K562 (cell line): Measurements from ENCODE around the gene TBXA2R. TPM values are rescaled to one million over a fixed set of nuclear protein-coding genes. Genes with fewer than 3 reads are reported as not detected.

Source experiments
- ELF1 ChIP-seq: fragments of 200-800 bp; sonication (Bioruptor generic); IDR thresholded peaks from 2 replicates; pipeline ENCODE4 v1.6.1; 2016; ENCODE audit warnings: missing genetic modification characterization, missing compliant biosample characterization
- KHSRP ChIP-seq: fragments of 450-650 bp; IDR thresholded peaks from 2 replicates; pipeline ENCODE4 v1.6.1; 2017
- MNT ChIP-seq, 2 experiments: fragments of 450-650 bp; conservative IDR thresholded peaks; 2 replicates each; pipeline ENCODE4 v1.6.1; 2017; ENCODE audit warnings: mild to moderate bottlenecking in 2 of 2, moderate library complexity in 2 of 2
- NCOA1 ChIP-seq: fragments of 450-650 bp; IDR thresholded peaks from 2 replicates; pipeline ENCODE4 v1.6.1; 2016; ENCODE audit warnings: low read depth
- NCOR1 ChIP-seq: fragments of 450-650 bp; IDR thresholded peaks from 2 replicates; pipeline ENCODE4 v1.6.1; 2016; ENCODE audit warnings: mild to moderate bottlenecking, moderate library complexity
- NFE2 ChIP-seq: IDR thresholded peaks from 2 replicates; pipeline ENCODE4 v1.6.1; 2014; ENCODE audit warnings: antibody characterized with exemption, low read depth
- NR2C2 ChIP-seq, 2 experiments: fragments of 200-800 bp in 1 of 2; sonication (Bioruptor generic) in 1 of 2; sonication (generic) in 1 of 2; formaldehyde crosslinking in 1 of 2; IDR thresholded peaks; 2 replicates each; pipeline versions ENCODE4 v1.6.1 to v1.8.0; 2016 to 2022; ENCODE audit warnings: mild to moderate bottlenecking in 1 of 2, missing compliant biosample characterization in 1 of 2, missing genetic modification characterization in 1 of 2, missing genetic modification reagents in 1 of 2
- PHF21A ChIP-seq: fragments of 450-650 bp; IDR thresholded peaks from 2 replicates; pipeline ENCODE4 v1.6.1; 2017; ENCODE audit warnings: low read depth, borderline replicate concordance
- POU5F1 ChIP-seq: fragments of 150-350 bp; IDR thresholded peaks from 2 replicates; pipeline ENCODE4 v1.6.1; 2014; ENCODE audit warnings: borderline replicate concordance, low read length, low read depth, mild to moderate bottlenecking; ENCODE audit not compliant: partially characterized antibody
- PURB ChIP-seq: sonication (generic); formaldehyde crosslinking; IDR thresholded peaks from 2 replicates; pipeline ENCODE4 v1.9.0; 2021; ENCODE audit warnings: low read depth, mild to moderate bottlenecking, missing genetic modification reagents
- SIX5 ChIP-seq, 2 experiments: IDR thresholded peaks; 2 replicates each; pipeline ENCODE4 v1.6.1; 2011; ENCODE audit warnings: low read length in 2 of 2, borderline replicate concordance in 1 of 2, low read depth in 1 of 2, mild to moderate bottlenecking in 1 of 2, moderate library complexity in 1 of 2; ENCODE audit not compliant: insufficient read depth in 1 of 2
- TCF7 ChIP-seq: sonication (generic); IDR thresholded peaks from 2 replicates; pipeline ENCODE4 v1.6.1; 2016; ENCODE audit warnings: antibody characterized with exemption, borderline replicate concordance
- ZBTB8A ChIP-seq: fragments of 450-650 bp; IDR thresholded peaks from 2 replicates; pipeline ENCODE4 v1.6.1; 2018; ENCODE audit warnings: mild to moderate bottlenecking, moderate library complexity; ENCODE audit not compliant: partially characterized antibody
- ZNF133 ChIP-seq: fragments of 250-450 bp; sonication (Bioruptor Pico); IDR thresholded peaks from 2 replicates; pipeline ENCODE4 v1.4.0; 2020; ENCODE audit warnings: mild to moderate bottlenecking
- ZNF583 ChIP-seq: fragments of 250-450 bp; sonication (Bioruptor Pico); IDR thresholded peaks from 2 replicates; pipeline ENCODE4 v1.4.0; 2020
- polyA plus RNA-seq, 8 experiments: library from polyadenylated mRNA; depleted of rRNA in 4 of 8; stranded (reverse) in 5 of 8; unstranded in 3 of 8; fragments of >200 nt; fragmentation: Nextera tagmentation in 2 of 8; fragmentation: Illumina TruSeq in 1 of 8; extraction: Ambion mirVana in 2 of 8; extraction: Trizol in 1 of 8; gene quantifications; 2 replicates each; pipeline versions ENCODE4 v1.2.1 to v1.2.3, GENCODE V29; 2011 to 2014; ENCODE audit warnings: inconsistent platforms in 1 of 8, missing spikeins in 1 of 8
- total RNA-seq, 7 experiments: library from RNA; depleted of rRNA in 6 of 7; stranded (reverse); fragments of >200 nt in 6 of 7; fragmentation: Illumina TruSeq in 2 of 7; extraction: Trizol in 2 of 7; gene quantifications; 2 replicates each; pipeline versions ENCODE4 v1.2.1 to v1.2.3, GENCODE V29; 2011 to 2021; ENCODE audit warnings: low replicate concordance in 1 of 7
- TF ChIP-seq, protein P1 (sequence below): sonication (generic); formaldehyde crosslinking; IDR thresholded peaks from 2 replicates; pipeline ENCODE4 v1.8.0; 2022; ENCODE audit warnings: mild to moderate bottlenecking, low read depth, missing genetic modification reagents
- TF ChIP-seq, protein P2 (sequence below), 2 experiments: fragments of 450-650 bp; IDR thresholded peaks; 2 replicates each; pipeline ENCODE4 v1.6.1; 2018; ENCODE audit warnings: mild to moderate bottlenecking in 2 of 2, low read depth in 1 of 2; ENCODE audit not compliant: partially characterized antibody in 2 of 2
- TF ChIP-seq, protein P3 (sequence below): fragments of 450-650 bp; IDR thresholded peaks from 2 replicates; pipeline ENCODE4 v1.6.1; 2016
- TF ChIP-seq, protein P4 (sequence below): sonication (generic); formaldehyde crosslinking; IDR thresholded peaks from 2 replicates; pipeline ENCODE4 v1.5.0; 2020; ENCODE audit warnings: missing genetic modification reagents

Gene TBXA2R
- total and polyA plus RNA-seq, 9 of the 15 experiments (the other 6 are each of a cell fraction or from before 2014, with no cell fraction given): 1.5 to 24.0 (median 2.8) TPM

- peak; percentile 52 to 74 for TF ChIP-seq MNT (conservative IDR thresholded peaks at IDR 0.05)
- TF ChIP-seq, protein P1, sequence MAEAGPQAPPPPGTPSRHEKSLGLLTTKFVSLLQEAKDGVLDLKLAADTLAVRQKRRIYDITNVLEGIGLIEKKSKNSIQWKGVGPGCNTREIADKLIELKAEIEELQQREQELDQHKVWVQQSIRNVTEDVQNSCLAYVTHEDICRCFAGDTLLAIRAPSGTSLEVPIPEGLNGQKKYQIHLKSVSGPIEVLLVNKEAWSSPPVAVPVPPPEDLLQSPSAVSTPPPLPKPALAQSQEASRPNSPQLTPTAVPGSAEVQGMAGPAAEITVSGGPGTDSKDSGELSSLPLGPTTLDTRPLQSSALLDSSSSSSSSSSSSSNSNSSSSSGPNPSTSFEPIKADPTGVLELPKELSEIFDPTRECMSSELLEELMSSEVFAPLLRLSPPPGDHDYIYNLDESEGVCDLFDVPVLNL (CRISPR knock-in tag): no peak
- TF ChIP-seq, protein P2, sequence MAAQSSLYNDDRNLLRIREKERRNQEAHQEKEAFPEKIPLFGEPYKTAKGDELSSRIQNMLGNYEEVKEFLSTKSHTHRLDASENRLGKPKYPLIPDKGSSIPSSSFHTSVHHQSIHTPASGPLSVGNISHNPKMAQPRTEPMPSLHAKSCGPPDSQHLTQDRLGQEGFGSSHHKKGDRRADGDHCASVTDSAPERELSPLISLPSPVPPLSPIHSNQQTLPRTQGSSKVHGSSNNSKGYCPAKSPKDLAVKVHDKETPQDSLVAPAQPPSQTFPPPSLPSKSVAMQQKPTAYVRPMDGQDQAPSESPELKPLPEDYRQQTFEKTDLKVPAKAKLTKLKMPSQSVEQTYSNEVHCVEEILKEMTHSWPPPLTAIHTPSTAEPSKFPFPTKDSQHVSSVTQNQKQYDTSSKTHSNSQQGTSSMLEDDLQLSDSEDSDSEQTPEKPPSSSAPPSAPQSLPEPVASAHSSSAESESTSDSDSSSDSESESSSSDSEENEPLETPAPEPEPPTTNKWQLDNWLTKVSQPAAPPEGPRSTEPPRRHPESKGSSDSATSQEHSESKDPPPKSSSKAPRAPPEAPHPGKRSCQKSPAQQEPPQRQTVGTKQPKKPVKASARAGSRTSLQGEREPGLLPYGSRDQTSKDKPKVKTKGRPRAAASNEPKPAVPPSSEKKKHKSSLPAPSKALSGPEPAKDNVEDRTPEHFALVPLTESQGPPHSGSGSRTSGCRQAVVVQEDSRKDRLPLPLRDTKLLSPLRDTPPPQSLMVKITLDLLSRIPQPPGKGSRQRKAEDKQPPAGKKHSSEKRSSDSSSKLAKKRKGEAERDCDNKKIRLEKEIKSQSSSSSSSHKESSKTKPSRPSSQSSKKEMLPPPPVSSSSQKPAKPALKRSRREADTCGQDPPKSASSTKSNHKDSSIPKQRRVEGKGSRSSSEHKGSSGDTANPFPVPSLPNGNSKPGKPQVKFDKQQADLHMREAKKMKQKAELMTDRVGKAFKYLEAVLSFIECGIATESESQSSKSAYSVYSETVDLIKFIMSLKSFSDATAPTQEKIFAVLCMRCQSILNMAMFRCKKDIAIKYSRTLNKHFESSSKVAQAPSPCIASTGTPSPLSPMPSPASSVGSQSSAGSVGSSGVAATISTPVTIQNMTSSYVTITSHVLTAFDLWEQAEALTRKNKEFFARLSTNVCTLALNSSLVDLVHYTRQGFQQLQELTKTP (IDR thresholded peaks at IDR 0.05; ENCODE audit: low read depth in 1 of 2, partially characterized antibody in 2 of 2): peak in 1 of 2 experiments; percentile 46
- TF ChIP-seq PHF21A: peak; percentile 94; the same call in 1 of the 2 replicates
- TF ChIP-seq NFE2: peak; percentile 91
- no peak for TF ChIP-seq KHSRP
- TF ChIP-seq ZBTB8A: no peak
- TF ChIP-seq ZNF133 (CRISPR knock-in tag): no peak
- TF ChIP-seq TCF7: no peak
- no peak for TF ChIP-seq PURB (CRISPR knock-in tag)
- TF ChIP-seq NCOA1: 0 out of 2 replicates have a peak, but pooled peaks have one; percentile 12
- TF ChIP-seq, protein P3, sequence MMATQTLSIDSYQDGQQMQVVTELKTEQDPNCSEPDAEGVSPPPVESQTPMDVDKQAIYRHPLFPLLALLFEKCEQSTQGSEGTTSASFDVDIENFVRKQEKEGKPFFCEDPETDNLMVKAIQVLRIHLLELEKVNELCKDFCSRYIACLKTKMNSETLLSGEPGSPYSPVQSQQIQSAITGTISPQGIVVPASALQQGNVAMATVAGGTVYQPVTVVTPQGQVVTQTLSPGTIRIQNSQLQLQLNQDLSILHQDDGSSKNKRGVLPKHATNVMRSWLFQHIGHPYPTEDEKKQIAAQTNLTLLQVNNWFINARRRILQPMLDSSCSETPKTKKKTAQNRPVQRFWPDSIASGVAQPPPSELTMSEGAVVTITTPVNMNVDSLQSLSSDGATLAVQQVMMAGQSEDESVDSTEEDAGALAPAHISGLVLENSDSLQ: peak; percentile 50
- TF ChIP-seq ELF1: no peak
- no peak for TF ChIP-seq ZNF583 (CRISPR knock-in tag)
- TF ChIP-seq, protein P4, sequence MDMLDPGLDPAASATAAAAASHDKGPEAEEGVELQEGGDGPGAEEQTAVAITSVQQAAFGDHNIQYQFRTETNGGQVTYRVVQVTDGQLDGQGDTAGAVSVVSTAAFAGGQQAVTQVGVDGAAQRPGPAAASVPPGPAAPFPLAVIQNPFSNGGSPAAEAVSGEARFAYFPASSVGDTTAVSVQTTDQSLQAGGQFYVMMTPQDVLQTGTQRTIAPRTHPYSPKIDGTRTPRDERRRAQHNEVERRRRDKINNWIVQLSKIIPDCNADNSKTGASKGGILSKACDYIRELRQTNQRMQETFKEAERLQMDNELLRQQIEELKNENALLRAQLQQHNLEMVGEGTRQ: no peak
- no peak for TF ChIP-seq NR2C2 (CRISPR knock-in tag; IDR thresholded peaks at IDR 0.05)
- TF ChIP-seq NR2C2 (tag; IDR thresholded peaks at IDR 0.05): peak; percentile 66
- no peak for TF ChIP-seq POU5F1
- TF ChIP-seq NCOR1: no peak
- TF ChIP-seq SIX5 (IDR thresholded peaks at IDR 0.05; ENCODE audit: borderline replicate concordance in 1 of 2, insufficient read depth in 1 of 2, low read depth in 1 of 2, low read length in 2 of 2): no peak
Observed at GRCh38 chr19:3580156-3580934, 26.3 kb downstream of the TBXA2R start (continued).
